LNCaP clone FGC (cell line): Measurements from ENCODE around the gene ATF5.

Experiments
- DNase-seq: peaks from one replicate; pipeline ENCODE4 v3.0.0-alpha.2; 2011; ENCODE audit warnings: low read depth
- H3K4me3 ChIP-seq: 2 replicates; pipeline ENCODE4 v1.5.1; 2011; ENCODE audit warnings: mild to moderate bottlenecking, low read depth, low read length, control low read depth
- TF ChIP-seq, protein P1 (sequence below): IDR thresholded peaks from 2 replicates; pipeline ENCODE4 v1.5.1; 2012; ENCODE audit warnings: mild to moderate bottlenecking; ENCODE audit not compliant: control insufficient read depth, insufficient read depth; ENCODE audit errors: extremely low read depth

ATF5 gene

DNA sequence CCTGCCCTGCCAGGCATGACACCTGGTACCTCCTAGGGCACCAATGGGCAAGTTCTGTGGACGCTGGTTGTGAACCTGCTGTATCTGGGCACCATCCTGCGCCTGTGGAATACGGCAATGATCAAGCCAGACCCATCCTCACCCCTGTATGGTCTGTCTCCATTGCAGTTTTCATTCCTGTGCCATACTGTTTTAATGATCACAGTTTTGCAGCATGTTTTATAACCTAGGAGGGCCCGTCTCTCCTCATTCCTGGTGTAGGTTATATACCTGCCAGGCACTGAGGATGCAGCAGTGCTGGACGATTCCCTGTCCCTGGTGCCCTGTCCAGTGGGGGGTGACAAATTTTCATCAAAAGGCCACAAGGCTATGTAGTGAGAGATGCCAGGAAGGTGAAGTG, 45.9 kb upstream of the ATF5 start:
- no peak overlapping the region for H3K4me3 ChIP-seq
- DNase-seq = no peak
- TF ChIP-seq, protein P1, sequence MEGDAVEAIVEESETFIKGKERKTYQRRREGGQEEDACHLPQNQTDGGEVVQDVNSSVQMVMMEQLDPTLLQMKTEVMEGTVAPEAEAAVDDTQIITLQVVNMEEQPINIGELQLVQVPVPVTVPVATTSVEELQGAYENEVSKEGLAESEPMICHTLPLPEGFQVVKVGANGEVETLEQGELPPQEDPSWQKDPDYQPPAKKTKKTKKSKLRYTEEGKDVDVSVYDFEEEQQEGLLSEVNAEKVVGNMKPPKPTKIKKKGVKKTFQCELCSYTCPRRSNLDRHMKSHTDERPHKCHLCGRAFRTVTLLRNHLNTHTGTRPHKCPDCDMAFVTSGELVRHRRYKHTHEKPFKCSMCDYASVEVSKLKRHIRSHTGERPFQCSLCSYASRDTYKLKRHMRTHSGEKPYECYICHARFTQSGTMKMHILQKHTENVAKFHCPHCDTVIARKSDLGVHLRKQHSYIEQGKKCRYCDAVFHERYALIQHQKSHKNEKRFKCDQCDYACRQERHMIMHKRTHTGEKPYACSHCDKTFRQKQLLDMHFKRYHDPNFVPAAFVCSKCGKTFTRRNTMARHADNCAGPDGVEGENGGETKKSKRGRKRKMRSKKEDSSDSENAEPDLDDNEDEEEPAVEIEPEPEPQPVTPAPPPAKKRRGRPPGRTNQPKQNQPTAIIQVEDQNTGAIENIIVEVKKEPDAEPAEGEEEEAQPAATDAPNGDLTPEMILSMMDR = no peak

DNA sequence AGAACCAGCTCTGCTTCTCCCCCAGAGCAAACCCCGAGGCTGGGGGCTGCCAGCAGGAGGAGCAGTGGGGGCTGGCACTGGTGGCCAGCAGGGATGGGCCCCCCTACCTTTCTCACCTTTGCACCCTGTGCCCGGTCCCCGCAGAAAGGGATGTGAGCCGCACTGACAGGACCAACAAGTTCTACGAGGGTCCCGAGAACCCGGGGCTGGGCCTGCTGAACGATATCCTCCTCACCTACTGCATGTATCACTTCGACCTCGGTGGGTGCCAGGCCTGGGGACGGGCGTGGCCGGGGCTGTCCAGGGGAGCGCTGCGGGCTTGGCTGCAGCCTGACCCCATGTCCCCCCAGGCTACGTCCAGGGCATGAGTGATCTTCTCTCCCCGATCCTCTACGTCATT, 44.9 kb upstream of the ATF5 start:
- H3K4me3 ChIP-seq = no peak overlapping the region
- no peak for DNase-seq
- TF ChIP-seq, protein P1 = no peak

DNA sequence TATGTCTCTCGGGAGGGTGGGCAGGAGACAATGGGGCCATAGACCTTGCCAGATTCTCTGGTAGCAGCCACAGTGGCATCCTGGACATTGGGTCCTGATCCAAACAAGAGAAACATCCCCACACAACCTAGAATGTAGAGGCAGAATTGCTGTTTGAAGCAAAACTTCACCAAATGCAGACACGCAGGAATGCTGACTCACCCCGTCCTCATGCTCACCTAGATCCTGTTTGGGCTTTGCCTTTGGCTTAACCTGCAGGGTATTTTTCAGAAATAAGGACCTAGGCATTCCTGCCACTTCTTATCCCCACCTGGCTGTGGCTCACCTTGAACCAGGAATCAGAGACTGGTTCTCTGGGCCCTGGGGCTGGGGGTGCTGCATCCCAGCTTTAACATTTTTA, 44.2 kb upstream of the ATF5 start:
- TF ChIP-seq, protein P1 = no peak
- DNase-seq = no peak
- no peak overlapping the region for H3K4me3 ChIP-seq

DNA sequence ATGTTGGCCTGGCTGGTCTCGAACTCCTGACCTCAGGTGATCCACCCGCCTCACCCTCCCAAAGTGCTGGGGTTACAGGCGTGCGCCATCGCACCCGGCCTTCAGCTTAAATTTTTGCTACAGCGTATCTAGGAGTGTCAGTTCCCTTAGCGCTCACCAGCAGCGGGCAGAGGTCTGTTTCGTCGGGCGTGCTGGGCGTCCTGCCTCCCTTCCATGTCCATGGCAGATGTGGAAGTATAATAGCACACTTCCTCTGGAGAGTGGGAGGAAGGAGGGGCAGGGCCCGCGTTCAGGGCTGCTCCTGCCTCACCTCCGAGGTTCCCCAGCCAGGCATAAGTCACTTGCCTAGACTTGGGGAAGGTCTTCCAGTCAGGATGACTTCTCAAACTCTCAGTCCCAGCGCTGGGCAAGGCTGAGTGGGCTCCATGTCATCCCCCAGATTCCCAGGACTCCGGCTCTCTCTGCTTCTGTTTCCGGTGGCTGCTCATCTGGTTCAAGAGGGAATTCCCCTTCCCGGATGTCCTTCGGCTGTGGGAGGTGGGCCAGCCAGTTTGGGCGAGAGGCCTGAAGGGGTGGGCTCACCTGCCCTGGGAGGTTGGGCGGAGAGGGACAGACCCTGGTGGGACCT, 41.9 kb upstream of the ATF5 start:
- no peak for DNase-seq
- TF ChIP-seq, protein P1 = no peak
- no peak overlapping the region for H3K4me3 ChIP-seq

DNA sequence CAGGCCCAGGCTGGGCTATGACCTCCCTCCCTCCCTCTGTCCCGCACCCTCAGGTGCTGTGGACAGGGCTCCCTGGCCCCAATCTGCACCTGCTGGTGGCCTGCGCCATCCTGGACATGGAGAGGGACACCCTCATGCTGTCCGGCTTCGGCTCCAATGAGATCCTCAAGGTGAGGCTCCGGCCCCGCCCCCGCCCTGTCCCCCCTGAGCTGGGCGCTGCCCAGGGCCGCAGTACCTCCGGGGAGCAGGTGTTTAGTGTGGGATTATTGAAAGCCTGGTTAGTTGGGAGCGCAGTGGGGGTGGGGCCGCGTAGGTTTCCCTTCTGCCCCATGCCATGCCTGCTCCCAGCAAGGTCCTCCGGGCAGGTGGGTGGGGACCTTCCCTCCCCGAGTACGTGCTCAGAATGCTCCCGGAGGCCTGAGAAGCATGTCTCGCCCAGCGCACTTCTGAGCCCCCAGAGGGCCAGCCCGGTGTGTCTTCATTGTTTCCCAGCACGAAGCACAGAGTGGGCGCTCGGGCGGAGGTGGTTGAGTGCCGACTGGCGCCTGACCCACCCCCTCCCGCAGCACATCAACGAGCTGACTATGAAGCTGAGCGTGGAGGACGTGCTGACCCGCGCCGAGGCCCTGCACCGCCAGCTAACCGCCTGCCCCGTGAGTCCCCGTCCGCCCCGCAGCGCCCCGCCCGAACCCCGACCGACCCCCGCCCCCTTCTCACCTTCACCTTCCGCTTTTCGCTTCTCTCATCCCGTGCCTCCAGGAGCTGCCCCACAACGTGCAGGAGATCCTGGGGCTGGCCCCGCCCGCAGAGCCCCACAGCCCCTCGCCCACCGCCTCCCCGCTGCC, 41.1 kb upstream of the ATF5 start:
- TF ChIP-seq, protein P1 = no peak
- DNase-seq = no peak
- H3K4me3 ChIP-seq = no peak overlapping the region

DNA sequence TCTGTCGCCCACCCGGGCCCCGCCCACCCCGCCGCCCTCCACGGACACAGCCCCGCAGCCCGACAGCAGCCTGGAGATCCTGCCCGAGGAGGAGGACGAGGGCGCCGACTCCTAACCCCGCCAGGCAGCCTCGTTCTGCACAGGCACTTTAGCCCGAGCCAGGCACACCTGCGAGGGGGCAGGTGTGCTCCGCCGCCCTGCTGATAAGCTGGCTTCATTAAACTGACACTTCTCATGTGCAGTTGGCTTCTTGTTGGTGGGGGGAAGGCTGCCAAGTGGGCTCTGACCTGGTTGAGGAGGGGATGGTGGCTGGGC, 40.5 kb upstream of the ATF5 start:
- DNase-seq = no peak
- TF ChIP-seq, protein P1 = no peak
- no peak overlapping the region for H3K4me3 ChIP-seq
